Stimulated activated CD8-positive, alpha-beta memory T cell treated with anti-CD3 and anti-CD28 coated beads, Interleukin-7, amount 100 ng/mL, for 4 hours (primary cell): ENCODE data around the gene PLOD2.

Experiments used
- DNase-seq, 2 donors: peaks; one replicate each; pipeline ENCODE4 v3.0.0-alpha.2; 2020; ENCODE audit warnings: low read depth in 2 of 2

PLOD2 gene

DNA sequence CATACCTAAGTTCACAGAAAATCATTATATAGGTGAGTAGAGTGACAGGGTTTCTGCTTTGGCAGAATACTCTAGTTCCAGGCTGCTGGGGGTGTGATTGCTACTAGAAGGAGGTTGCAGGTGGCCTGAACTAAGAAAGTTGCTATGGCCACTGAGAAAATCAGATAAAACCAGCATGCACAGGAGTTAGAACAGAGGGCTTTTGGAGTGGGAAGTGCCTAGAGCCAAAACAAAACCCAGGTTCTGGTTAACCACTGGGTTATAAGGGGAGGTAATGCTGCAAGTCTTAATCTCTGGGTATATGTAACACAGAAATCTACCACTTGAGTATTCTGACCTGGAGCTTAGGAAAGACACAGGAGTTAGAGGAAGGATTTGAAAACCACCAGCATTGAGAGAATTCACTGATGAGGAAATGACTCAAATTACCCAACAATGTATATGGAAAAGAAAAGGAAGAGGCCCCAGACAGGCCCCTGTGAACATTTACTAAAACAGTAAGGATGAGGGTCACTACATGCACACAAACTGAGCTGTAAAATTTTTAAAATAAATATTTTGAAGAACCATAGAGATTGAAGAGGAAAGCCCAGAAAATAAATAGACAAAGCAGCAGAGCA lies 60.0 kb downstream of the PLOD2 start:
- no peak for DNase-seq

DNA sequence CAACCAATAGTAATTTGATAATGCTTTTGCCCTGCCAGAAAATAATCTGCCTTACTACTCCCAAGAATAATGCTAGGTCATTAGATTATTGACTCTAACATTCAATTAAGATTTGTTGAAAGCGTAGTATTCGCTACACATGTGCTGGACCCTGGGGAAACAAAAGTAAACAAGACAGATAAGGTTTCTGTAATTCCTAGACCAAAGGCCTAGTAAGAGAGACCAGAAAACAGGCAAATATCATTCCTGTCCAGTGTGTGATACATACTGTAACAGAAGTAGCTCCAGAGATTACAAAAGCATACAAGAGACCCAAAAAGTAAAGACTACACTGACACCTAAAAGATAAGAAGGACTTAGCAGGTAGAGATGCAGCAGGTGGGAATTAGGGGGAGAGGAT lies 60.8 kb downstream of the PLOD2 start:
- DNase-seq: no peak

DNA sequence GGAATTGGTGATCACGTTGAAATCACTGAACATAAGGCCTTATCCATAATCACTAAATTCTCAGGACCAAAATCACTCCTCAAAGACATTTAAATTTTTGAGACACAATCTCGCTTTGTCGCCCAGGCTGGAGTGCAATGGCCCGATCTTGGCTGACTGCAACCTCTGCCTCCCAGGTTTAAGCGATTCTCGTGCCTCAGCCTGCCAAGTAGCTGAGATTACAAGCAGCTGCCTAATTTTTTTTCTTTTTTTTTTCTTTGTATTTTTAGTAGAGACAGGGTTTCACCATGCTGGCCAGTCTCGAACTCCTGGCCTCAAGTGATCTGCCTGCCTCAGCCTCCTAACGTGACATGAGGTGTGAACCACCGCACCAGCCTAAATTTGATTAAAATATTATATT lies 61.7 kb downstream of the PLOD2 start:
- no peak for DNase-seq

DNA sequence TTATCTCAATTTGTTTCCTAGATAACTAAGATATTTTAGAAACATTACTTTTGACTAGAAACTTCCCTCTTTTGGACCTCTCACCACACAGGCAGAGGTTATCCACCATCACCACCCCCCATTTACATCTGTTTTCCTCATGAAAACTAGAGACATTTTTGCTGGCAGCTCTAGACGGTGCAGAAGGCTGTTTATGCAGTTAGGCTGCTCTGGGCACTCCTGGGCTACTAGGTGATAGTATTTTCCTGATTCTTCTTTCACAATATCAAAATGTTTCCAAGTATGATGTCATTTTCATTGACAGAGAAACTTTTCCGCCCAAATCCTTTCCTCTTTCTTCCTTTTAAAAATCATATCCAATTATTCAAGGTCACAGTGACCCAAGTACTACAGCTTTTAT lies 67.1 kb downstream of the PLOD2 start:
- no peak for DNase-seq

DNA sequence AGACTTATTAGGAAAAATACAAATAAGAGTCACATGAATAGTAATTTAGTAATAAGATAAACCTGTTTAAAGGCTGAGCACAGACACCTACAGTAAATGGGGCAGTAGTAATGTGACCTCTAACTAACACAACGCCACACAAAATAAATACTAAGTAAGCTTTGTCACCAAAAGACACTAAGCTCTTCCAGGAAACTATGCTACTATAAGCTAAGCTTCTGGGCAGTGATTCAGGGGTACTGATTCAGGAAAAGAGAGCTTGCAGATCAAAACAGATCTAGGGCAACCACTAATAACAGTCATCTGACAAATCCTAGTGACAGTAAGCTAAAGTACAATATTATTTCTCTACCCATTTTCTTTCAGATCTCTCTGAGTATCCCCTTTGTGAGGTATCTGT lies 68.8 kb downstream of the PLOD2 start:
- DNase-seq: no peak

DNA sequence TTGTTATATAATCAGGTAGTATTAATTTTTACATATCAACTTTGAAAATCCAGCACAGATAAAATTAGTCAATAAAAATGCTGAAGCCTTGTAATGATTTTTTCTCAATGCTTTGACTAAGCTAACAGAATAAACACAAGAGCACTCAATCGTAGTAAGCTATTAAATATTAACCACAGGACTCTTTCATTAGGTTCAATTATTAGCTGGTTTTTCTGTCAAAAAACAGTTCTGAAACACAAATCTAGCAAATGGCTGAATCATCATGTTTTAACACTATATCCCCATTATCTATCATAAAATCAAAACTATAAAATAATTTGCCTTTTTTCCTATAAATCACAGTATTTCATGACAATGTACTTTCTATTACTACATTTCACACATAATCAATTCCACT lies 69.6 kb downstream of the PLOD2 start:
- DNase-seq: no peak

DNA sequence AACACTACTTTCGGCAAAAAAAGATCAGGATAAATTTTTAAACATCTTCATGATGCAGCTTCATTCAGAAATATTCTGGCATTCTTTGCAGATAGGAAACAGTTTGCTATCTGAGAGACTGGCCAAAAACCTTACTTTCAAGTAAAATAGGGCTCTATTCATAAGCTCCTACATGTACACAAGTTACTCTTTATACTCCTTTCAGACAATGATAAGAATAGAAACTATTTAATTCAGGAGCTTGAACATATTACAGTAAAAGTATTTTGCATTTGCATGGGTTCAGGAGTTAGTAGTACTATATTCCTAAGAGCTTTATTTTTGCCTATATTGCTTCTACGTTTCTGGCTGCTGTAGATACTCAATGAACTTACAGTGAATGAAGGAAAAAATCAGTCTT lies 70.5 kb downstream of the PLOD2 start:
- no peak for DNase-seq

DNA sequence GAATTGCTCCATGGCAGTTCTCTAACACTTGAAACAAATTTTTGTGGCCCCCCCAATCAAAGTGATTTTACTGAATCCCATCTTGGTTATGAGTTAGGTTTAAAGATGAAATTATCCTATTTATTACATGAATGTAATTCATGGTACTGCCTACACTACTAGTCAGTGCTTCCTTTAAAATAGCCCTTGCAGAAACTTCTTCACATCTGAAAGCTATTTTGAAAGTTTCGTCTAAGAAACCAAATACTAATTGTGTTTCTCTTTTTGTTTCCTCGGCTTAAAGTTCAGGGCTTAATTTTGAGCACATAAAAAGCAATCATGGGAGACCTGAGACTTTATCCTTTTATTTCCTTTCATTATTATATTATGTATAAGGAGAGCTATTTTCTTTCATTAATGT lies 72.1 kb downstream of the PLOD2 start:
- no peak for DNase-seq

DNA sequence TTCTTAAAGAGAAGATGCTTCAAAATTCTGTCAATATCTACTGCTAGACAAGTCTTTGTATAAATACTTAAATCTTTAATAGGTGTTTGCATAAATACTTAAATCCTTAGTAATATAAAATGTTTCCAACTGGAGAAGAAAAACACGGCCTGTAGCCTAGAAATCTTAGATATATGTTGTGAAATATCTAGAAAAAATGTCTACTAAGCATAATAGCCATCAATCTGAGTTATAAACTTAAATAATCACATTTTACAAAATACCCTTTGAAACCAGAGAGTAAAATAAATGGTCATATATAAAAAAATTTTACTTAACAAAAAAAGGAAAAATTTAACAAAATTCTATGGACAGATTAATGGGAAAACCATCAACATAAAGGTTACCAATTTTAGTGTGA lies 73.9 kb downstream of the PLOD2 start:
- DNase-seq: no peak

DNA sequence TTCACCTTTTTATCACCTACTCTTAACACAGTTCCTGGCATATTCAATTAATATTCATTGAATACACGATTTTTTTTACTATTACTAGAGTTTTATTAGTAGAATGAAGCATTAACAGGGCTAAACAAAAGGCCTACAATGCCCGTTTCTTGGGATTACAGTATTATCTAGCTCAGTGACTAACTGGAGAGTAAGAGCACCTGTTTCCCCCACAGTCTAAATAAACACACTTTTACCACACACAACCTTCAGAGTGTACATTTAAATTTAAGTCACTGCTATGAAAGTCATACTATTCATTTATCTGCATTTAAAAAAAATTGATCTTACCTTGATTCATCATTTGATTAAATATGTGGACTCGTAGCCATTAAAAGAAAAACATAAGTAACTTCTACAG lies 74.8 kb downstream of the PLOD2 start:
- no peak for DNase-seq

DNA sequence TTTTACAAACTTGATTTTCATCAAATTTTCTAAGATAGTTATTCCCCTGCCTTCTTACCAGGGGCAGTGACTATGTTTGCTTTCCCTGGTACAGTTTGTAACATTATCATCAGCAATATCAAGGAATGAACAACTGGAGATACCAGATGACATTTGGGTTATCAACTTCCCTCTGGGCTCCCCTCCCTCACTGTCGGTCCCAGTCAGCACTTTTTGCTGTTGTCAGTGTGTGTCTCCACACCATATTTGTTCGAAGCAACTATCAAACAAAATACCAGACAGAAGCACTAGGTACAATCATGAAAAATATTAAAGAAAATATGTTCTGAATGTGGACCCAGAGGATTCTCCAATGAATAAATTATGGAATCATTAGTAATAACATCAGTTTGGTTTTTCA lies 75.3 kb downstream of the PLOD2 start:
- no peak for DNase-seq

DNA sequence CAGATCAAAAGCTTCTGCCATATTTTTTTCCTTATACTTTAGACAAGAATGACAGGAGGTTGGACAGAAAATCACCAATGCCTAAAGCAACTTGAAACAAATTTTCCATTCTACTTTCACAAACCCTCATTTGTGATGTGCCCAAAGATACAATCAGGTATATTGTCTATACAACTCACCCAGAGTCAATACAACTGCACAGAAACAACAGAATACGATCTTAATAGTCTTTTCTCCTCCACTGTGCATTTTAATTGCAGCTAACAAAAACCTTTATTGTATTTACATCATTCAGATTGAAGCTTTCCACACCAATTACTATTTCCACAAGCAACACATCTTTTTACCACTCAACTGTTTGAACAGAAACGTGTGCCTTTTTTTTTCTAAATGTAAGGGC lies 80.4 kb downstream of the PLOD2 start:
- no peak for DNase-seq

DNA sequence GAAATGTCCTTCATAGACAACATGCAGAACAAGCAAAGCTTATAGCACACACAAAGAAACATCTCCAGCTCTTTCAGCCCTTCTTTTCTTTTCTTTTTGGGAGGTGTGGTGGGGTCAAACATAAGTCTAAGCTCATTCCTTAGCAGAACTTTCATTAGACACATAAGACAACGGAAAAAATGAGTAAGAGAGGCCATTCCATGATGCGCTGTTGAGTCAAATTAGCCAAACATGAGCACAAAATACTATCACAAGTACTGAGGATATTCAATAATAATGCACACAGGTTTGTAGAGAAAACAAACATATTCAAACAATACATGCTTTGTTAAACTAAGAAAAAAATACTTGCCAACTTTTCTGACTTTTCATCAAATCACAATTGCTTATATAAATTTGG lies 83.0 kb downstream of the PLOD2 start:
- no peak for DNase-seq

DNA sequence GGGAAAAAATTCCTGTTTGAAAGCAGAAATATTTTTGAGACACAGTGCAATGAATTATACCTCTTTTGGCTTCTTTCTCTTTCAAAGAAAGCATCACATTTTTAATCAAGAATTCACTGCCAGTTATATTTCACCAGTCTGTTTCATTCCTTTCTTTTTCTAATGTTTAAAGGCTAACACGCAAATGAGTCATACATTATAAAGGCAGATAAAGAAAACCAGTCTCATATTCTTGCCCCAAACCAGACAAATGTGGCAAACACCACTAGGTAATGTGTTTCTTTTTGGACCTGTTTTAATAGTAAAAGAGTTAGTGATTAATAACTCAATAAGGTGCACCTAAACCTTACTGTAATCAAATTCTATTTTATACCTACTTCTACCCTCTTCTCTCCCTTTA lies 83.8 kb downstream of the PLOD2 start:
- DNase-seq: no peak

DNA sequence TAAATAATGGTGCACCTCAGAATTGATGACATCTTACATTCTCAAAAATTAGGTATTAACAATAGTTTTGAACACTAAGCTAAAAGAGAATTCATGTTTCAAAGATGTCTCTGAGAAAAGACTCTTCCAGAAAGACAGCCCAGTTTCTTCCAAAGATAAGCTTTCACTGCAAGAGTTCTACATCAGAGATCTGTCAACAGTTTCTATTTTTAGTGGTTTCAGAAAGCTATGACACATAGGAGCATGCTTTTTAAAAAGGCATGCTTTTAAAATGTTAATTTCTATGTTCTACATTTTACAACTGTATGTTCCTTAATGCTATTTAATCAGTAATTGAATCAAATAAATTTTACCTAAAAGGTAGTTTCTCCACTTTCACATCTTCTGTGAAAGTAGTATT lies 88.2 kb downstream of the PLOD2 start:
- DNase-seq: no peak

DNA sequence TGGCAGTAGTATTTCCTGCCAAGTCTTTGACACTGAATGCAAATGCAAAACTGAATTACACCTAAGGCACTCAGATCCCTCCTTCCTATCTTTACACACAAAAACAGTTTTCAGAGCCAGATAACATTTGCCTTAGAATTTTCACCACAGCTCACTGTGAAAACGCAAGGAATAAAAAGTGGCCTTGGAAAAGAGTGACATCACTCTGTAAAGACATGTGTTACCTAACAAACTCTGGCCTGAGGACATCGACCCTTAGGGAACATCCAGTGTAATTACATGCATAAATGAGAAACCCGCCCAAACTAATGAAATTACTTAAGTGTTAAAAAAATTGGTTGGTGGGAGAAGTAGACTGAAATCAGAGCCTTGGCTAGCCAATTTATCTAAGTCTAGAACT lies 88.9 kb downstream of the PLOD2 start:
- DNase-seq: no peak

DNA sequence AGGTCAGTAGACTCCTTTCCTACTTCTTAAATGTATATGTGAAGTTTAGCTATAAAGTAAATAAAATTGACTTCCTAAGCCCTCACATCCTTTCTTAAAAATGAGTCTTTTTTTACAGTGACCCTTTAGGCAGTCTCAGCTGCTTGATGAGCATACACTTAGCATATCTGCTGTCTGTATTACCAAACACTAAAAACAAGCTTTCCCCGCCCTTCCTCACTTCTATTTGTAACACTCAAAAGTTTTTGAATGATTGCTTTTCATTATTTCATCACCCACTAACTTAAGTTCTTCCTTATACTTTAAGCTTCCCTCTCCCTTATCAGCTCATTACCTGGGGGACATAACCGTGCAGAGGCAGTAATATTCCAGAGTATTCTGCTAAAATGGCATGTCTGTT lies 89.4 kb downstream of the PLOD2 start:
- no peak for DNase-seq

DNA sequence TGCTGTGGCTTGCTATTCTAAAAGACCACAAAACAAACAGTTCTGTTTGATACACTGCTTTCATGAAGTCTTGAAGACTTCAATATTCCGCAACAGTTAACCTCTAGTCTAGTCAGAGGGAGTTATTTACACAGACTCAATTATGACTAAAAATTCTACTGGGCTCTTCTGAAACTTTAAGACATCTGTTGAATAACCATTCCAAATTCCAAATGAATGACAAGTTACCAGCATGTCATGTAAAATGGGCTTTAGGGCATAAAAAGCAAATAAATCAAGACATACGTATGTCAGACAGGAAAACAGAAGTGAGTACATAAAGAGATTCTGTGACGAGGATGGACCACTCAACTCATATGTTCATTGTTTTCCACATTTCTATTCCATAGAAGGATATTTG lies 93.9 kb downstream of the PLOD2 start:
- no peak for DNase-seq

DNA sequence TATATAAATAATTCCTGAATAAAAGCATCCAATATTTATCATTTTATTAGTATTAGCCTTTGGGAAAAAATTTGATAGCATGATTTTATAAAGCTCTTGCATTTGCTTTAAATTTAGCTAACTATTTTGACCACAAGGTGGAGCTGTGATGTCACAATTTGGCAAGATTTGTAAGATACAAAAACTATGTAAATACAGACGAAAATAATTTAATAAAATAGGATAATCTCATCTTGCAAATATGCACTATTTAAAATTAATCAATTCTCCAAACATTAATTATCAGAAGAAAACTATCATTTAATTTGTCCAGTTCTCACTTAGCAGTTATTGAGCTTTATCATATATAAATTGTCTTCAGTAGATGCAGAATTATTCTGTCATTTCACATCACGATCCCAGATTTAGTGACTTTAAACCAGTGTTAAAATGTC lies 95.4 kb downstream of the PLOD2 start:
- DNase-seq: no peak

DNA sequence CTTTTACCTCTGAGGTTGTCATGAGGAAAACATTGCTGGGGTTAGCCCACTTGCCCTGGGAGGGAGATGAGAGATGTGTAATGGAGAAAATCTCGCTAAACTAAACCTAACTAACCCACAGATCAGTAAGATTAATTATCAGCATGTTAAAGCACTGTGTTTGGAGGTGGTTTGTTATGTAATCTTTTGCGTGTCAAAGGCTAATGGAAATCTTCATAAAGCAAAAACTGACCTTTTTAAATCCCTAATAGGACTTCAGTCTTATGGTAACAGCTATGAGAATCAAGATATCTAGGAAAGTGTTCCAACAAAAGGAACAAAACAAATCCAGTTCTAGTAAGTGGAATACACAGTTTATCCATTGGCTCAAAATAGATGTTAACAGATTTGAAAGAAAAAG lies 102.7 kb downstream of the PLOD2 start:
- no peak for DNase-seq

DNA sequence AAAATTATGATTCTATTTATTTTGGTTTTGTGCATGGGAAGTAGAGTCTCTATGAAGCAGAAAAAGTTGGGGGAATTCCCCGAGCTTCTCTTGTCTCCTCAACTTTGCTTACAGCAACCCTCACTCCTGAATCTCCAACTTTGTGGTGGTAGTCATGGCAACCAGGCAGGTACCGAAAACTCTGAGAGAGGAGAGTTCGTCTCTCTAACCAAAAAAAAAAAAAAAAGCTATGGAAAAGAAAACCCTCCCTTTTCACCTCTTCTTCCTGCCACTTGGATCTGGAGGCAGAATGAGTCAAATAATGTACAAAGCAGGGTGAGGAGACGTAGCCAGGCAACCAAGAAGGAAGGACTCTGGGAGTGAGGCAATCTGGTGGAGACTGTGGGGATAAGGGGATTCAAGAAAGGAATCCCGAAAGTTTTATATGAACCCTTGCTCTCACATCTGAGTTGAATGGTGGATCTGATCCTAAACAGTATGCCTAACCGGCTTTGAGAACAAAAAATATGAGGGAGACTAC lies 108.1 kb downstream of the PLOD2 start:
- no peak for DNase-seq

DNA sequence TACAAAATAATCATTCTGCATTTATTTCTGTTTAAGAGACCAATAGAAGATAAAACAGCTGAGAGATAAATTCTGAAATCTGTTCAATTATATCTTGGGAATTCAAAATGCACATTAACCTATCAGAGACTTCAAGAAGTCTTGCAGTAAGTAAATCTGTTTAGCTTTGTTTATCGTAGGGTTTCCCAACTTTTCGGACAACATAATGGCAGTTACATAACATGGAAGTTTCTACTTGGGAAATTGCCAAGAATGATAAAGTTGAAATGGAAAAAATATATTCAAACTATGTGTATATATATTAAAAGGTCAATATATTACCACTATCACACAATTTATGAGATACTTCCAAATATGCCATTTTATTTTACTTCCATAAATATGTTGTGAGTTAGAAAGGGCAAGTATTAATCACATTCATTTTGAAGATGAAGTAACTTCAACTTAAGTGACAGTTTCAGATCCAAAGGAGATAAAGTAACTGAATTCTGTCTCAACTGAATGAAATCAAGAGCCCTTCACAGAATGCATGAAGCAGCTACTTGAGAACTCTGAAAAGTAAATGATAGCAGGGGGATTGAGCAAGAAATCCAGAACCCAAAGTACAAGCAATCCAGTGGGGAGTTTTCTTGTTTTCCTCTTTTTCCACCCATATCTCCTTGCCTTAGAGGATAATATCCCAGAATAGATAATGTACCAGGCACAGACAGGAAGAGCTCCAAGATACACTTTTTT lies 108.8 kb downstream of the PLOD2 start:
- no peak for DNase-seq

DNA sequence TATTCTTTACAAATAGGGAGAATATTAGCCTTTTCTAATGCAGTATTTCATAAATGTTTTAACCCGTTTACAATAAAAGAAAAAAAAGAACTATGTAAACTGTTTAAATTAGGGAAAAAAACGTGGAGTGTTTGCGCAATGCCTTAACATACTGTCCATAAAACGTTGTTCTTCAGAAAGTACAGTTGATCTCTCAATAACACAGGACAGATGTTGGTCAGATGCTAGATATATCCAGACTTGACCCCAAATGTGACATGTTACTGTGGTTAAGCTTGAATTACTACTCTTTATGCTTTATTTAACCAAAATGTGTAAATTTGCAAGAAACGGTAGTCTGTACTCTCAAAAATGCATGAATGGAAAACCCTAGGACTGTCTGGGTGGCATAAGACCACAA lies 110.3 kb downstream of the PLOD2 start:
- DNase-seq: no peak

DNA sequence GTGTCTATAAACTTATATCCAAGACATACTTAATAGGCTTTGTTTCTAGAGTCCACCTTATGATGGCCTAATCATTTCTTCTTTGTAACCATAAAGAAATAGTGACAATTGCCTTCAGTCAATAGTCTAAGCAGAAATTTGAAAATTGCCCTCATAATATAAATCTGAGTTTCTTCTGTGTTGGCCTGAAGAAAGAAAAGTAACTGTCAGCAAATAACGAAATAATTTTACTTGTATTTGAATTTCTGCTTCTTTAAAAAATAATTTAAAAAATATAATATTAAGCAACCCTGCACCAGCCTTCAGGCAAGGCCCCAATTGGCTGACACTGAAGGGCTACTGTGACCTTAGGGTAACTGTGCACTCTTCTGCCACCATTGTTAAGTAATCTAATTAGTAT lies 113.5 kb downstream of the PLOD2 start:
- no peak for DNase-seq
